GM23338 (cell line): ENCODE results near the gene PICK1.

Source experiments
- CTCF ChIP-seq, 2 experiments: fragments of 200-600 bp in 1 of 2; sonication (generic) in 1 of 2; conservative IDR thresholded peaks; 2 replicates each; pipeline versions ENCODE4 v1.5.1 to v1.6.1; 2016 to 2017; ENCODE audit warnings: antibody characterized with exemption in 2 of 2, low read depth in 2 of 2, mild to moderate bottlenecking in 2 of 2, moderate library complexity in 1 of 2
- EZH2 ChIP-seq: fragments of 200-600 bp; sonication (generic); IDR thresholded peaks from one replicate; pipeline ENCODE4 v1.8.0; 2017; ENCODE audit warnings: antibody characterized with exemption, mild to moderate bottlenecking, low read depth; ENCODE audit not compliant: unreplicated experiment
- NANOG ChIP-seq: IDR thresholded peaks from 2 replicates; pipeline ENCODE4 v1.6.1; 2016; ENCODE audit warnings: antibody characterized with exemption, borderline replicate concordance
- POLR2AphosphoS5 ChIP-seq: IDR thresholded peaks from 2 replicates; pipeline ENCODE4 v1.6.1; 2016; ENCODE audit warnings: antibody characterized with exemption, low read depth

DNA sequence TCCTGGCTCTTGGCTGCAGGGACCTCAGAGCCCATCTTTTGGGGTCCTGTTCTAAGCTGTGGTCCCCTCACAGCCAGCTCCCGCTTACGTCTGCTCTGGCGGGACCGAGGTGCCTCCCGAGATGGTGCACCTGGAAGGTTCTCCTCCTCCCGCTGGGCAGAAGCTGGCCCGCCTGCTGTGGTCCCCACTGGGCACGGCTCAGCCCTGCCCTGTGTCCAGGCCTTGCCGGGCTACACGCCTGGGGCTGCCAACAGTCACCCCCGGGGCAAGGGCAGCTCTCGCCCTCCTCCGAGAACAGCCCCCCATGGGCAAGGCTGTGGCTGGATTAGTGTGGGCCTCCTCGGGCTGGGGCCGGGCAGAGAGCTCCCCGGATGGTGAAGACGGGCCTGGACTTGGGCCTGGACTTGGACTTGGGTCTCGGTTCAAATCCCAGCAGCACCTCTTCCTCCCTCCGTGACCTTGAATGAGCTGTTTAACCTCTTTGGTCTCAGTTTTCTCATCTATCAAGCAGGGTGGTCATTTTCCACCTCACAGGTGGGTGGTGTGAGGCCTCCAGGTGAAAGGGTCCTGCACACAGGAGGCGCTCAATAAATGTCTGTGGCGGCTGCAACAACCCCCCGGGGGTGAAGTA is 52.3 kb downstream of the PICK1 start:
- TF ChIP-seq POLR2AphosphoS5 (no peak), CTCF (conservative IDR thresholded peaks at IDR 0.05; ENCODE audit: low read depth in 2 of 2) (no peak), EZH2 (no peak), NANOG (no peak)
